Upper lobe of left lung (tissue), 6 donors: ENCODE data around the gene HNRNPR. TPM values are rescaled to one million over a fixed set of nuclear protein-coding genes. Genes with fewer than 3 reads are reported as not detected.
"Not testable (repeated sequence)": the region's sequence is repeated elsewhere in the genome, so short reads cannot be mapped to it uniquely, and the experiment has no call there.

ENCODE experiments used
- ATAC-seq, 2 donors: fragments of 200-7000 bp; cut with Tn5 transposase; one replicate each; pipeline ENCODE4 v1.9.1; 2022; ENCODE audit warnings: mild to moderate bottlenecking in 2 of 2, moderate library complexity in 2 of 2; ENCODE audit not compliant: low FRiP score in 2 of 2
- DNase-seq, 2 donors: peaks; one replicate each; pipeline ENCODE4 v3.0.0-alpha.2; 2019 to 2020
- H3K27ac ChIP-seq, 4 donors: fragments of 200-600 bp; sonication (generic); one replicate each; pipeline ENCODE4 v1.5.1; 2016 to 2019
- H3K27me3 ChIP-seq, 4 donors: fragments of 200-600 bp; sonication (generic); one replicate each; pipeline ENCODE4 v1.5.1; 2017 to 2019
- H3K36me3 ChIP-seq, 4 donors: fragments of 200-600 bp; sonication (generic); one replicate each; pipeline ENCODE4 v1.5.1; 2016 to 2019
- H3K4me1 ChIP-seq, 4 donors: fragments of 200-600 bp; sonication (generic); one replicate each; pipeline ENCODE4 v1.5.1; 2018 to 2019
- H3K4me3 ChIP-seq, 4 donors: fragments of 200-600 bp; sonication (generic); one replicate each; pipeline ENCODE4 v1.5.1; 2017 to 2019; ENCODE audit warnings: mild to moderate bottlenecking in 2 of 4, moderate library complexity in 1 of 4
- H3K9me3 ChIP-seq, 4 donors: fragments of 200-600 bp; sonication (generic); one replicate each; pipeline ENCODE4 v1.5.1; 2018 to 2019
- EP300 ChIP-seq, 4 donors: sonication (generic); formaldehyde crosslinking; IDR thresholded peaks; one replicate each; pipeline ENCODE4 v1.5.1; 2017; ENCODE audit warnings: antibody characterized with exemption in 4 of 4, control low read depth in 2 of 4
- POLR2A ChIP-seq, 4 donors: fragments of 450-650 bp; IDR thresholded peaks; one replicate each; pipeline ENCODE4 v1.5.1; 2016 to 2017; ENCODE audit warnings: antibody characterized with exemption in 4 of 4, mild to moderate bottlenecking in 2 of 4
- POLR2AphosphoS5 ChIP-seq, 2 donors: sonication (generic); formaldehyde crosslinking; IDR thresholded peaks; one replicate each; pipeline ENCODE4 v1.5.1; 2017; ENCODE audit warnings: antibody characterized with exemption in 2 of 2
- WGBS, 2 donors: methylation state at CpG; one replicate each; pipeline ENCODE4 v1.1.5; 2017 to 2018; 5-methylcytosine and 5-hydroxymethylcytosine counted together
- total RNA-seq, 6 donors: library from RNA; depleted of rRNA in 4 of 6; stranded (reverse); fragments of >200 nt in 4 of 6; gene quantifications; one replicate each; pipeline versions ENCODE4 v1.1.0 to v1.2.1, GENCODE V29; 2016 to 2021
- TF ChIP-seq, protein P1 (sequence below), 6 experiments: fragments of 450-650 bp in 4 of 6; fragments of 200-600 bp in 2 of 6; sonication (generic) in 2 of 6; IDR thresholded peaks; one replicate each; pipeline ENCODE4 v1.5.1; 2016 to 2019; ENCODE audit warnings: antibody characterized with exemption in 6 of 6
- donor health status: DM: no; HTN: no; CAD: no; lungs with moderate emphysema.
- donor health status: DM: no; HTN: yes; CAD: no; lungs with severe emphysema.

Gene HNRNPR
- total RNA-seq, 6 donors from 2014 or later, result 43.9 to 97.7 (median 73.5) TPM

- Histone ChIP-seq H3K27ac (no peak overlapping the region), H3K27me3 (no peaks in the 10 kb centered on the region), H3K4me3 (no peak overlapping the region), H3K9me3 (no peaks in the 10 kb centered on the region), H3K4me1 (no peaks in the 10 kb centered on the region), H3K36me3 (peaks cover 22 to 98% (median 64%) of the 10 kb centered on the region in 4 donors)
- ATAC-seq, result no peak
- no peak for TF ChIP-seq POLR2AphosphoS5 (IDR thresholded peaks at IDR 0.05)
- DNase-seq, result no peak
- 97 to 98% methylated on average over 8 of the region's 8 CpGs for WGBS, 2 donors
Observed at GRCh38 chr1:23331713-23332112, 12.4 kb downstream of the HNRNPR start.

GRCh38 chr1:23330846-23331245 is 13.2 kb downstream of the HNRNPR start:
- peaks cover 22 to 99% (median 65%) of the 10 kb centered on the region in 4 donors for H3K36me3 ChIP-seq
- no peaks in the 10 kb centered on the region for H3K27me3 ChIP-seq
- H3K9me3 ChIP-seq, result no peaks in the 10 kb centered on the region
- no peak overlapping the region for H3K27ac ChIP-seq
- WGBS, 2 donors, result 100% methylated on average over 1 of the region's 1 CpG
- DNase-seq (no peak), ATAC-seq (no peak)
- no peak for TF ChIP-seq POLR2AphosphoS5 (IDR thresholded peaks at IDR 0.05)
- TF ChIP-seq, protein P1, sequence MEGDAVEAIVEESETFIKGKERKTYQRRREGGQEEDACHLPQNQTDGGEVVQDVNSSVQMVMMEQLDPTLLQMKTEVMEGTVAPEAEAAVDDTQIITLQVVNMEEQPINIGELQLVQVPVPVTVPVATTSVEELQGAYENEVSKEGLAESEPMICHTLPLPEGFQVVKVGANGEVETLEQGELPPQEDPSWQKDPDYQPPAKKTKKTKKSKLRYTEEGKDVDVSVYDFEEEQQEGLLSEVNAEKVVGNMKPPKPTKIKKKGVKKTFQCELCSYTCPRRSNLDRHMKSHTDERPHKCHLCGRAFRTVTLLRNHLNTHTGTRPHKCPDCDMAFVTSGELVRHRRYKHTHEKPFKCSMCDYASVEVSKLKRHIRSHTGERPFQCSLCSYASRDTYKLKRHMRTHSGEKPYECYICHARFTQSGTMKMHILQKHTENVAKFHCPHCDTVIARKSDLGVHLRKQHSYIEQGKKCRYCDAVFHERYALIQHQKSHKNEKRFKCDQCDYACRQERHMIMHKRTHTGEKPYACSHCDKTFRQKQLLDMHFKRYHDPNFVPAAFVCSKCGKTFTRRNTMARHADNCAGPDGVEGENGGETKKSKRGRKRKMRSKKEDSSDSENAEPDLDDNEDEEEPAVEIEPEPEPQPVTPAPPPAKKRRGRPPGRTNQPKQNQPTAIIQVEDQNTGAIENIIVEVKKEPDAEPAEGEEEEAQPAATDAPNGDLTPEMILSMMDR (IDR thresholded peaks at IDR 0.05), result no peak
- H3K4me1 ChIP-seq, result no peaks in the 10 kb centered on the region
- no peak overlapping the region for H3K4me3 ChIP-seq

DNA sequence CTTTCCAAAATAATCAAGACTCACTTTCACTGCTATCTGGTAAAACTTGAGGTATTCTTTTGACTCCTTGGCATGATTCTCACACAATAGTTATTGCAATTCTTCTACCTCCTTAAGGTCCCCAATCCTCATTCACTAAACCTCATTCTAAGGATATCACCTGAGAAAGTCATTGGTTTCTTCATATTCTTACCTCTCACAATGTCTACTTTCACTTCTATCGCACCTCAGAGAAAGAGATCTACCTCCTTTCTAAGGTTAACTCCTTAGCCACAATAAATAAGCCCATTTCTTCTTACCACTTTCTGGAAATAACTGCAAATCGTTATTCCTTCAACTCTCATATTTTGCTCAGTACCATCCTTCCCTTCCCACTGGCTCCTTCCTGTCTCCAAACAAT is 18.7 kb downstream of the HNRNPR start:
- H3K9me3 ChIP-seq, result no peaks in the 10 kb centered on the region
- TF ChIP-seq, protein P1 (IDR thresholded peaks at IDR 0.05), result no peak
- TF ChIP-seq POLR2A (IDR thresholded peaks at IDR 0.05) (no peak), EP300 (IDR thresholded peaks at IDR 0.05) (no peak), POLR2AphosphoS5 (IDR thresholded peaks at IDR 0.05) (no peak)
- H3K36me3 ChIP-seq, result peaks cover 3 to 87% (median 42%) of the 10 kb centered on the region in 4 donors
- DNase-seq, result no peak
- H3K4me3 ChIP-seq, result no peak overlapping the region
- WGBS, 2 donors, result 68 to 78% methylated on average over 2 of the region's 2 CpGs
- H3K27me3 ChIP-seq, result no peaks in the 10 kb centered on the region
- no peak for ATAC-seq
- H3K27ac ChIP-seq, result no peak overlapping the region
- peaks cover 0 to 3% (median 0%) of the 10 kb centered on the region in 4 donors for H3K4me1 ChIP-seq

DNA sequence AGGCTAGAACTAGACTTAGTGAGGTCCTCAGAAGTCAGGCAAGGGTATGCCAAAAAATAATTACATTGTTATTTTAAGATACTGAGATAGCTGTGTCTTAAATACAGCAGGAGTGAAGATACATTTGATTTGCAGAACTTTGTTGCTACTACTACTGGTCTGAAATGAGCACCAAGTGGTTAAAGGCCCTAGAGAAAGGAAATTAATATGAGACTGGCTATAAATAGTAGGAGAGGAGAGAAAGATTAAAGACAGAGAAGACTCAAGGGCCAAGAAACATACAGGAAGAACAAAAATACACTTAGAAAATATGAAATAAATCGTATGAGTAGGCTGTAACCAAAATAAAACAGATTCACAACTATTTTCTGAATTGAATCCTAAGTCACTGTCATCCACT is 21.3 kb downstream of the HNRNPR start:
- peaks cover 10 to 88% (median 43%) of the 10 kb centered on the region in 4 donors for H3K36me3 ChIP-seq
- no peak for ATAC-seq
- H3K4me1 ChIP-seq, result peaks cover 0 to 3% (median 0%) of the 10 kb centered on the region in 4 donors
- no peak overlapping the region for H3K4me3 ChIP-seq
- no peak for TF ChIP-seq POLR2AphosphoS5 (IDR thresholded peaks at IDR 0.05)
- TF ChIP-seq, protein P1 (IDR thresholded peaks at IDR 0.05), result no peak
- no peak for TF ChIP-seq EP300 (IDR thresholded peaks at IDR 0.05)
- no peak for TF ChIP-seq POLR2A (IDR thresholded peaks at IDR 0.05)
- H3K27ac ChIP-seq, result no peak overlapping the region
- DNase-seq, result no peak
- no peaks in the 10 kb centered on the region for H3K9me3 ChIP-seq
- no peaks in the 10 kb centered on the region for H3K27me3 ChIP-seq
- WGBS, 2 donors, result 38 to 44% methylated on average over 1 of the region's 1 CpG

DNA sequence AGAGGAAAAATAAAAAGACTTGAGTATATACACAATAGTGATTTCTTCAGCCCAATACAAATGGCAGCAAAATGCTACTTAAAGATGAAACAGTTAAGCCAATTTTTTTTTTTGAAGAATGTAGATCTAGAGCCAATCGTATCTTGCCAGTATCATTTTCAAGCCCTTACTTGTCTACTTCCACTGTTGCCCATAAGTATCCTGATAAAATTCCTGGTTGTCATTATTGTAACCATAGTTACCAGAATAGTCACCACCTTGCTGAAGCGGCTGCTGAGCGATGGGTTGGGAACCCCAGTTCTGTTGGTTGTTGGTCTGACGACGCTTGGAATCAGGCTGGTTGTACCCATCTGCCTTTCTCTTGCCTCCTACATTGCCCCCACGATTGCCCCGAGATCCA is 33.8 kb downstream of the HNRNPR start:
- H3K27ac ChIP-seq, H3K9me3 ChIP-seq, DNase-seq, H3K4me1 ChIP-seq, H3K4me3 ChIP-seq, H3K27me3 ChIP-seq, ATAC-seq: not testable (repeated sequence)
- H3K36me3 ChIP-seq, result peaks cover 12 to 76% (median 22%) of the 10 kb centered on the region in 4 donors
- WGBS, 2 donors, result 92 to 96% methylated on average over 7 of the region's 7 CpGs

GRCh38 chr1:23304140-23304620 is 39.9 kb downstream of the HNRNPR start:
- peaks cover 2 to 77% (median 6%) of the 10 kb centered on the region in 4 donors for H3K36me3 ChIP-seq
- 57 to 64% methylated on average over 4 of the region's 4 CpGs for WGBS, 2 donors

More at GRCh38 chr1:23304140-23304620, 39.9 kb downstream of the HNRNPR start:
- no peak for ATAC-seq
- Histone ChIP-seq H3K4me1 (peaks cover 0 to 25% (median 6%) of the 10 kb centered on the region in 4 donors), H3K27ac (peak overlapping the region in 3 of 4 donors; percentile 19 to 76 (median 49)), H3K27me3 (no peaks in the 10 kb centered on the region), H3K9me3 (no peaks in the 10 kb centered on the region), H3K4me3 (no peak overlapping the region)
- no peak for TF ChIP-seq EP300 (IDR thresholded peaks at IDR 0.05)
- no peak for TF ChIP-seq POLR2AphosphoS5 (IDR thresholded peaks at IDR 0.05)
- TF ChIP-seq, protein P1 (IDR thresholded peaks at IDR 0.05), result no peak
- no peak for TF ChIP-seq POLR2A (IDR thresholded peaks at IDR 0.05)
- DNase-seq, result no peak
